H1 (cell line): ENCODE measurements around the gene DDX21. TPM values are rescaled to one million over a fixed set of nuclear protein-coding genes. Genes with fewer than 3 reads are reported as not detected.

Experiments
- CTCF ChIA-PET: fragments of 300-600 bp; sonication (Branson Sonifier 250); formaldehyde crosslinking; loops from one replicate; lab custom pipeline; 2021; ENCODE audit not compliant: partially characterized antibody; lab: Charles Lee
- POLR2A ChIA-PET: fragments of 300-600 bp; sonication (Branson Sonifier 250); formaldehyde crosslinking; loops from one replicate; lab custom pipeline; 2021; ENCODE audit warnings: inconsistent platforms; ENCODE audit not compliant: partially characterized antibody; lab: Charles Lee
- DNase-seq, 2 experiments: peaks; one replicate each; pipeline versions ENCODE4 v3.0.0 to v3.0.0-alpha.2; 2010 to 2022; ENCODE audit warnings: low spot score in 2 of 2, low read depth in 1 of 2, mixed read lengths in 1 of 2
- FAIRE-seq: peaks from 2 replicates; lab custom pipeline; 2011; peaks lifted over from hg19 to GRCh38; lab: Jason Lieb, UNC
- H2AFZ ChIP-seq: 2 replicates; pipeline ENCODE4 v1.8.1; 2012; ENCODE audit warnings: low read length, inconsistent platforms
- H2AK5ac ChIP-seq: 2 replicates; pipeline ENCODE4 v1.6.1; 2013; ENCODE audit warnings: low read depth, low read length
- H2BK120ac ChIP-seq: replicated peaks from 2 replicates; pipeline ENCODE3; 2013; ENCODE audit warnings: low read depth, low read length, inconsistent platforms
- H2BK12ac ChIP-seq: 2 replicates; pipeline ENCODE4 v1.6.1; 2013; ENCODE audit warnings: low read depth, low read length
- H2BK15ac ChIP-seq: 2 replicates; pipeline ENCODE4 v1.6.1; 2013; ENCODE audit warnings: low read length
- H2BK20ac ChIP-seq: 2 replicates; pipeline ENCODE4 v1.6.1; 2013; ENCODE audit warnings: low read length
- H2BK5ac ChIP-seq: 2 replicates; pipeline ENCODE4 v1.6.1; 2013; ENCODE audit warnings: low read depth, low read length
- H3K14ac ChIP-seq: 2 replicates; pipeline ENCODE4 v1.6.1; 2013; ENCODE audit warnings: inconsistent platforms; ENCODE audit not compliant: insufficient read length
- H3K18ac ChIP-seq: 2 replicates; pipeline ENCODE4 v1.6.1; 2013; ENCODE audit warnings: low read length; ENCODE audit errors: extremely low read depth
- H3K23ac ChIP-seq: 2 replicates; pipeline ENCODE4 v1.6.1; 2013; ENCODE audit warnings: inconsistent platforms; ENCODE audit not compliant: insufficient read length
- H3K23me2 ChIP-seq: 2 replicates; pipeline ENCODE4 v1.6.1; 2013; ENCODE audit warnings: low read depth, low read length
- H3K27ac ChIP-seq: 2 replicates; pipeline ENCODE4 v1.6.1; 2011; ENCODE audit warnings: low read depth, low read length, inconsistent platforms
- H3K27me3 ChIP-seq, 4 experiments: replicated peaks in 1 of 4; 1 replicate in 1 of 4; 2 replicates in 3 of 4; pipeline versions ENCODE4 v1.6.1 to v1.8.1; 2011 to 2013; ENCODE audit warnings: low read length in 3 of 4, mild to moderate bottlenecking in 3 of 4, inconsistent platforms in 2 of 4, mixed read lengths in 2 of 4, moderate library complexity in 1 of 4; ENCODE audit not compliant: control insufficient read depth in 3 of 4, insufficient read depth in 3 of 4; ENCODE audit errors: extremely low read depth in 1 of 4
- H3K36me3 ChIP-seq, 4 experiments: 2 replicates each; pipeline versions ENCODE4 v1.6.1 to v1.8.1; 2011 to 2013; ENCODE audit warnings: mild to moderate bottlenecking in 4 of 4, low read length in 3 of 4, moderate library complexity in 2 of 4, control low read depth in 1 of 4, inconsistent platforms in 1 of 4; ENCODE audit not compliant: insufficient read depth in 4 of 4, control insufficient read depth in 2 of 4
- H3K4ac ChIP-seq: replicated peaks from 2 replicates; pipeline ENCODE3; 2013; ENCODE audit warnings: low read length, low read depth, mixed read lengths, inconsistent platforms; ENCODE audit not compliant: insufficient read length
- H3K4me1 ChIP-seq, 4 experiments: replicated peaks in 1 of 4; 1 replicate in 1 of 4; 2 replicates in 3 of 4; pipeline versions ENCODE4 v1.6.1 to v1.8.1; 2011 to 2013; ENCODE audit warnings: low read length in 3 of 4, inconsistent platforms in 2 of 4, mixed read lengths in 1 of 4; ENCODE audit not compliant: insufficient read depth in 4 of 4, control insufficient read depth in 3 of 4
- H3K4me2 ChIP-seq, 2 experiments: 2 replicates each; pipeline versions ENCODE4 v1.6.1 to v1.8.1; 2011 to 2013; ENCODE audit warnings: low read depth in 2 of 2, low read length in 2 of 2, control low read depth in 1 of 2, inconsistent platforms in 1 of 2, mild to moderate bottlenecking in 1 of 2; ENCODE audit not compliant: insufficient read depth in 1 of 2
- H3K4me3 ChIP-seq, 4 experiments: fragments of 200-600, 300-600 bp in 1 of 4; sonication (generic), shearing (Covaris generic), sonication (Bioruptor Twin) in 1 of 4; 2 replicates each; pipeline versions ENCODE4 v1.5.1 to v1.8.1; 2011 to 2016; ENCODE audit warnings: low read length in 4 of 4, low read depth in 3 of 4, control low read depth in 2 of 4, inconsistent platforms in 2 of 4, mild to moderate bottlenecking in 2 of 4, mixed read lengths in 1 of 4, moderate library complexity in 1 of 4; ENCODE audit not compliant: insufficient read depth in 2 of 4; ENCODE audit errors: extremely low read depth in 1 of 4
- H3K56ac ChIP-seq: replicated peaks from 2 replicates; pipeline ENCODE3; 2013; ENCODE audit warnings: low read depth, mild to moderate bottlenecking, mixed read lengths, low read length, inconsistent platforms; ENCODE audit not compliant: insufficient read length
- H3K79me1 ChIP-seq: 2 replicates; pipeline ENCODE4 v1.6.1; 2013; ENCODE audit warnings: low read depth, low read length, control low read depth
- H3K79me2 ChIP-seq, 2 experiments: 2 replicates each; pipeline versions ENCODE4 v1.6.1 to v1.8.1; 2012 to 2013; ENCODE audit warnings: low read length in 2 of 2, mild to moderate bottlenecking in 2 of 2, inconsistent platforms in 1 of 2; ENCODE audit not compliant: insufficient read depth in 2 of 2, control insufficient read depth in 1 of 2
- H3K9ac ChIP-seq, 4 experiments: replicated peaks in 1 of 4; 1 replicate in 1 of 4; 2 replicates in 3 of 4; pipeline versions ENCODE4 v1.6.1 to v1.8.1; 2011 to 2013; ENCODE audit warnings: low read depth in 3 of 4, low read length in 3 of 4, control low read depth in 2 of 4, mild to moderate bottlenecking in 2 of 4, moderate library complexity in 2 of 4, inconsistent platforms in 1 of 4; ENCODE audit errors: extremely low read depth in 1 of 4
- H3K9me3 ChIP-seq, 2 experiments: 2 replicates each; pipeline versions ENCODE4 v1.6.1 to v1.8.1; 2012 to 2013; ENCODE audit warnings: mild to moderate bottlenecking in 2 of 2, moderate library complexity in 2 of 2, control low read depth in 1 of 2, inconsistent platforms in 1 of 2, low read depth in 1 of 2, low read length in 1 of 2, mixed read lengths in 1 of 2; ENCODE audit not compliant: insufficient read depth in 2 of 2
- H4K20me1 ChIP-seq, 2 experiments: replicated peaks in 1 of 2; 2 replicates each; pipeline versions ENCODE3 to v1.8.1; 2011 to 2013; ENCODE audit warnings: inconsistent platforms in 2 of 2, low read length in 2 of 2, mild to moderate bottlenecking in 1 of 2; ENCODE audit not compliant: insufficient read depth in 2 of 2, control insufficient read depth in 1 of 2
- H4K5ac ChIP-seq: 2 replicates; pipeline ENCODE4 v1.6.1; 2013; ENCODE audit warnings: low read length, low read depth, mixed read lengths, inconsistent platforms; ENCODE audit not compliant: insufficient read length
- H4K8ac ChIP-seq: 2 replicates; pipeline ENCODE4 v1.8.0; 2013; ENCODE audit warnings: mild to moderate bottlenecking, moderate library complexity, low read length, inconsistent platforms; ENCODE audit not compliant: insufficient read depth; ENCODE audit errors: extremely low read depth
- H4K91ac ChIP-seq: replicated peaks from 2 replicates; pipeline ENCODE3; 2013; ENCODE audit warnings: low read length, mixed read lengths, inconsistent platforms; ENCODE audit not compliant: insufficient read length
- SIN3A ChIP-seq, 2 experiments: IDR thresholded peaks in 1 of 2; conservative IDR thresholded peaks in 1 of 2; 2 replicates each; pipeline ENCODE4 v1.6.1; 2011 to 2012; ENCODE audit warnings: low read length in 2 of 2, improper control_type of control experiment in 1 of 2, low read depth in 1 of 2, mild to moderate bottlenecking in 1 of 2
- TAF1 ChIP-seq: IDR thresholded peaks from 2 replicates; pipeline ENCODE4 v1.6.1; 2011; ENCODE audit warnings: mild to moderate bottlenecking, low read depth, low read length
- whole genome bisulfite sequencing, 2 experiments: shearing (Covaris generic) in 1 of 2; methylation state at CpG; one replicate each; pipeline versions ENCODE4 v1.1.6 to v1.1.7; 2013 to 2015; ENCODE audit warnings: low lambda C conversion rate in 2 of 2, mixed read lengths in 2 of 2, inconsistent platforms in 1 of 2, low coverage in 1 of 2, missing lambda C conversion rate in 1 of 2; ENCODE audit not compliant: insufficient replicate concordance in 2 of 2, insufficient coverage in 1 of 2, insufficient read length in 1 of 2; ENCODE audit errors: extremely low coverage in 1 of 2, missing lambda C conversion rate in 1 of 2; 5-methylcytosine and 5-hydroxymethylcytosine counted together
- polyA plus RNA-seq, 7 experiments: library from polyadenylated mRNA; depleted of rRNA in 3 of 7; stranded (reverse) in 5 of 7; unstranded in 2 of 7; fragments of >200 nt in 5 of 7; fragments of 200-250 nt in 2 of 7; gene quantifications; 1 replicate in 5 of 7; 2 replicates in 1 of 7; 4 replicates in 1 of 7; pipeline versions ENCODE4 v1.2.1 to v1.2.3, GENCODE V29; 2011 to 2013; ENCODE audit warnings: missing spikeins in 2 of 7, mixed read lengths in 2 of 7
- total RNA-seq: library from RNA; stranded (reverse); fragmentation: NEBNext Ultra II Directional; extraction: Animal tissue kit (Norgen Biotek cat#: 25700); gene quantifications from 2 replicates; pipeline ENCODE4 v1.2.1, GENCODE V29; 2021

Gene DDX21
- total and polyA plus RNA-seq, 2 of the 8 experiments (the other 6 are each of a cell fraction or from before 2014, with no cell fraction given): 67.0 to 195 TPM

GRCh38 chr10:69022611-69023010 is 66.6 kb downstream of the DDX21 start:
- no peak overlapping the region for H2BK15ac ChIP-seq
- no peak overlapping the region for H3K9ac ChIP-seq
- TF ChIP-seq TAF1 (no peak), SIN3A (conservative IDR thresholded peaks at IDR 0.05 in 1 of 2, IDR thresholded peaks at IDR 0.05 in 1 of 2; ENCODE audit: low read depth in 1 of 2, low read length in 2 of 2) (no peak)
- no peak overlapping the region for H2BK12ac ChIP-seq
- H2AFZ ChIP-seq: no peak overlapping the region
- DNase-seq: no peak
- no peak overlapping the region for H4K5ac ChIP-seq
- no peak overlapping the region for H4K91ac ChIP-seq
- H3K4me2 ChIP-seq: no peak overlapping the region
- no peak for FAIRE-seq
- H3K4ac ChIP-seq: no peak overlapping the region
- H3K4me3 ChIP-seq: no peak overlapping the region
- 97% methylated on average over 19 of the region's 19 CpGs; no CpG with 5 or more reads in 1 of the 2 experiments for WGBS, 2 experiments
- H3K56ac ChIP-seq: no peak overlapping the region
- no peaks in the 10 kb centered on the region for H3K4me1 ChIP-seq
- peaks cover 0 to 4% (median 0%) of the 10 kb centered on the region in 4 experiments; a peak in 1 of 8 replicates for H3K36me3 ChIP-seq
- ChIA-PET POLR2A (interaction anchor here (0.6 kb wide), 1 partner anchor 1844 kb away, joined by 4 read pairs; no protein-coding TSS in a partner anchor), CTCF (interaction anchor here (0.9 to 1.9 kb wide), 3 partner anchors 42 to 370 kb away, joined by 3 to 6 read pairs (median 3); no protein-coding TSS in a partner anchor)
- H3K23me2 ChIP-seq: no peaks in the 10 kb centered on the region
- no peaks in the 10 kb centered on the region; a peak in 1 of 4 replicates for H3K9me3 ChIP-seq
- no peak overlapping the region for H2AK5ac ChIP-seq
- no peak overlapping the region for H3K23ac ChIP-seq
- no peak overlapping the region for H3K18ac ChIP-seq
- no peaks in the 10 kb centered on the region for H3K27me3 ChIP-seq
- no peak overlapping the region for H4K8ac ChIP-seq
- H2BK5ac ChIP-seq: no peak overlapping the region
- H3K27ac ChIP-seq: no peak overlapping the region
- no peak overlapping the region for H2BK20ac ChIP-seq
- H3K79me1 ChIP-seq: no peaks in the 10 kb centered on the region
- H3K79me2 ChIP-seq: no peaks in the 10 kb centered on the region
- no peaks in the 10 kb centered on the region for H4K20me1 ChIP-seq
- no peak overlapping the region for H3K14ac ChIP-seq
- no peak overlapping the region for H2BK120ac ChIP-seq
